Endothelial cell of umbilical vein (primary cell): Measurements from ENCODE around the gene KCNA2. TPM values are rescaled to one million over a fixed set of nuclear protein-coding genes. Genes with fewer than 3 reads are reported as not detected.

Source experiments
- BruUV-seq: library from RNA; stranded (reverse); fragments of 400-500 nt; replicated peaks from 2 replicates; lab custom pipeline; 2021; lab: Mats Ljungman, UMichigan
- CTCF ChIA-PET: fragments of 300-600, 350-600 bp; sonication (Branson Sonifier 250); formaldehyde crosslinking; loops from one replicate; lab custom pipeline; 2021; ENCODE audit warnings: antibody characterized with exemption, inconsistent platforms; lab: Charles Lee
- POLR2A ChIA-PET: fragments of 300-600, 350-600 bp; sonication (Branson Sonifier 250); formaldehyde crosslinking; loops from one replicate; lab custom pipeline; 2021; ENCODE audit warnings: antibody characterized with exemption, inconsistent platforms; lab: Charles Lee
- DNase-seq: peaks from one replicate; pipeline ENCODE4 v3.0.0-alpha.2; 2011; ENCODE audit warnings: low read depth, low spot score
- FAIRE-seq: peaks from 2 replicates; lab custom pipeline; 2011; peaks lifted over from hg19 to GRCh38; lab: Jason Lieb, UNC
- H2AFZ ChIP-seq: 2 replicates; pipeline ENCODE4 v1.6.0; 2012; ENCODE audit warnings: low read depth, low read length, control low read depth, inconsistent platforms
- H3K27ac ChIP-seq: 2 replicates; pipeline ENCODE4 v1.5.1; 2011; ENCODE audit warnings: low read depth, mild to moderate bottlenecking, control low read depth, low read length, moderate library complexity; ENCODE audit not compliant: insufficient read depth
- H3K27me3 ChIP-seq, 2 experiments: 2 replicates each; pipeline versions ENCODE4 v1.6.0 to v1.6.1; 2011; ENCODE audit warnings: low read length in 2 of 2, mixed read lengths in 1 of 2; ENCODE audit not compliant: control insufficient read depth in 2 of 2, insufficient read depth in 2 of 2
- H3K36me3 ChIP-seq, 2 experiments: 2 replicates in 1 of 2; 3 replicates in 1 of 2; pipeline ENCODE4 v1.5.1; 2011; ENCODE audit warnings: low read length in 2 of 2, mild to moderate bottlenecking in 1 of 2, moderate library complexity in 1 of 2; ENCODE audit not compliant: control insufficient read depth in 2 of 2, insufficient read depth in 2 of 2; ENCODE audit errors: extremely low read depth in 1 of 2
- H3K4me1 ChIP-seq: 3 replicates; pipeline ENCODE4 v1.5.1; 2011; ENCODE audit warnings: mild to moderate bottlenecking, low read length; ENCODE audit not compliant: control insufficient read depth, insufficient read depth; ENCODE audit errors: extremely low read depth
- H3K4me2 ChIP-seq: 2 replicates; pipeline ENCODE4 v1.6.1; 2011; ENCODE audit warnings: low read length, control low read depth, mixed read lengths; ENCODE audit not compliant: insufficient read depth
- H3K4me3 ChIP-seq, 3 experiments: fragments of 200-600 bp in 1 of 3; sonication (generic), shearing (Covaris generic) in 1 of 3; replicated peaks in 1 of 3; 2 replicates each; pipeline ENCODE4 v1.5.1; 2011 to 2016; ENCODE audit warnings: control low read depth in 3 of 3, low read length in 3 of 3, mild to moderate bottlenecking in 2 of 3, inconsistent platforms in 1 of 3, low read depth in 1 of 3, moderate library complexity in 1 of 3; ENCODE audit not compliant: insufficient read depth in 1 of 3
- H3K79me2 ChIP-seq: 2 replicates; pipeline ENCODE4 v1.6.0; 2012; ENCODE audit warnings: low read length, inconsistent platforms; ENCODE audit not compliant: control insufficient read depth, insufficient read depth
- H3K9ac ChIP-seq: replicated peaks from 2 replicates; pipeline ENCODE3; 2011; ENCODE audit warnings: low read length, control low read depth; ENCODE audit not compliant: insufficient read depth; ENCODE audit errors: extremely low read depth
- H3K9me1 ChIP-seq: replicated peaks from 3 replicates; pipeline ENCODE4 v1.6.0; 2011; ENCODE audit warnings: mild to moderate bottlenecking, low read length; ENCODE audit not compliant: control insufficient read depth, insufficient read depth; ENCODE audit errors: extremely low read depth
- H3K9me3 ChIP-seq: replicated peaks from 2 replicates; pipeline ENCODE4 v1.5.1; 2012; ENCODE audit warnings: low read length, inconsistent platforms; ENCODE audit not compliant: control insufficient read depth, insufficient read depth
- H4K20me1 ChIP-seq: replicated peaks from 2 replicates; pipeline ENCODE3; 2011; ENCODE audit warnings: mild to moderate bottlenecking, low read length; ENCODE audit not compliant: control insufficient read depth, insufficient read depth; ENCODE audit errors: extremely low read depth
- EZH2 ChIP-seq: IDR thresholded peaks from 2 replicates; pipeline ENCODE4 v1.6.1; 2012; ENCODE audit warnings: borderline replicate concordance, low read depth, mild to moderate bottlenecking, moderate library complexity, low read length, inconsistent platforms; ENCODE audit not compliant: severe bottlenecking
- FOS ChIP-seq: IDR thresholded peaks from 2 replicates; pipeline ENCODE4 v1.6.1; 2011; ENCODE audit warnings: mild to moderate bottlenecking, low read length, moderate library complexity, borderline replicate concordance; ENCODE audit not compliant: insufficient read depth
- GATA2 ChIP-seq: IDR thresholded peaks from 2 replicates; pipeline ENCODE4 v1.7.0; 2011; ENCODE audit warnings: low read depth, mild to moderate bottlenecking, moderate library complexity, mixed read lengths, low read length; ENCODE audit not compliant: insufficient read length, insufficient read depth
- JUN ChIP-seq: IDR thresholded peaks from 2 replicates; pipeline ENCODE4 v1.6.1; 2011; ENCODE audit warnings: borderline replicate concordance, low read depth; ENCODE audit not compliant: insufficient read length, insufficient read depth
- MYC ChIP-seq: IDR thresholded peaks from one replicate; pipeline ENCODE4 v1.6.1; 2011; ENCODE audit warnings: mild to moderate bottlenecking, low read depth, low read length
- POLR2A ChIP-seq: IDR thresholded peaks from 2 replicates; pipeline ENCODE4 v1.6.1; 2012; ENCODE audit warnings: low read depth, mild to moderate bottlenecking, control low read depth, low read length
- POLR2AphosphoS5 ChIP-seq: IDR thresholded peaks from 2 replicates; pipeline ENCODE4 v1.6.1; 2012; ENCODE audit warnings: low read depth, mild to moderate bottlenecking, control low read depth, low read length, moderate library complexity; ENCODE audit not compliant: insufficient read depth
- dilution Hi-C: fragments of 300-500 bp; cut with MboI; formaldehyde crosslinking; loops from one replicate; pipeline ENCODE4 v1.15.0; 2019; ENCODE audit warnings: low sequenced_read_pairs; ENCODE audit not compliant: extremely low pct_ligation_motif_present
- intact Hi-C: fragments of 100-400 bp; cut with micrococcal nuclease; formaldehyde crosslinking; loops from one replicate; pipeline ENCODE4 v1.10.0; 2022
- polyA plus RNA-seq, 4 experiments: library from polyadenylated mRNA; depleted of rRNA in 3 of 4; stranded (reverse) in 3 of 4; unstranded in 1 of 4; fragments of >200 nt; gene quantifications; 2 replicates each; pipeline versions ENCODE4 v1.2.1 to v1.2.3, GENCODE V29; 2011 to 2012; ENCODE audit warnings: missing spikeins in 1 of 4
- total RNA-seq: library from RNA; stranded (reverse); gene quantifications from 2 replicates; pipeline ENCODE4 v1.2.3, GENCODE V29; 2021
- TF ChIP-seq, protein P1 (sequence below), 2 donors: IDR thresholded peaks; 1 replicate in 1 of 2; 2 replicates in 1 of 2; pipeline ENCODE4 v1.5.1; 2011; ENCODE audit warnings: low read length in 2 of 2, mild to moderate bottlenecking in 2 of 2, moderate library complexity in 2 of 2, control low read depth in 1 of 2, inconsistent platforms in 1 of 2, low read depth in 1 of 2; ENCODE audit not compliant: insufficient read depth in 1 of 2; ENCODE audit errors: extremely low read depth in 1 of 2
- TF ChIP-seq, protein P2 (sequence below): IDR thresholded peaks from 2 replicates; pipeline ENCODE4 v1.6.1; 2011; ENCODE audit not compliant: insufficient read depth, insufficient read length

KCNA2 gene
- total and polyA plus RNA-seq, 2 donors (not counting 3 experiments of a cell fraction or from before 2014, with no cell fraction given): not detected

- no peaks in the 10 kb centered on the region for H4K20me1 ChIP-seq
- H3K36me3 ChIP-seq: no peaks in the 10 kb centered on the region
- H3K4me3 ChIP-seq: no peak overlapping the region
- H2AFZ ChIP-seq: no peak overlapping the region
- H3K4me1 ChIP-seq: no peaks in the 10 kb centered on the region
- intact Hi-C loops (no loop called here), dilution Hi-C loops (no loop called here)
- POLR2A ChIA-PET: no interaction called here
- peaks cover 0 to 2% of the 10 kb centered on the region in 2 experiments for H3K27me3 ChIP-seq
- H3K79me2 ChIP-seq: no peaks in the 10 kb centered on the region
- FAIRE-seq (no peak), DNase-seq (no peak)
- H3K9me3 ChIP-seq: no peaks in the 10 kb centered on the region
- no peak overlapping the region for H3K9ac ChIP-seq
- no peak overlapping the region for H3K27ac ChIP-seq
- TF ChIP-seq, protein P1, sequence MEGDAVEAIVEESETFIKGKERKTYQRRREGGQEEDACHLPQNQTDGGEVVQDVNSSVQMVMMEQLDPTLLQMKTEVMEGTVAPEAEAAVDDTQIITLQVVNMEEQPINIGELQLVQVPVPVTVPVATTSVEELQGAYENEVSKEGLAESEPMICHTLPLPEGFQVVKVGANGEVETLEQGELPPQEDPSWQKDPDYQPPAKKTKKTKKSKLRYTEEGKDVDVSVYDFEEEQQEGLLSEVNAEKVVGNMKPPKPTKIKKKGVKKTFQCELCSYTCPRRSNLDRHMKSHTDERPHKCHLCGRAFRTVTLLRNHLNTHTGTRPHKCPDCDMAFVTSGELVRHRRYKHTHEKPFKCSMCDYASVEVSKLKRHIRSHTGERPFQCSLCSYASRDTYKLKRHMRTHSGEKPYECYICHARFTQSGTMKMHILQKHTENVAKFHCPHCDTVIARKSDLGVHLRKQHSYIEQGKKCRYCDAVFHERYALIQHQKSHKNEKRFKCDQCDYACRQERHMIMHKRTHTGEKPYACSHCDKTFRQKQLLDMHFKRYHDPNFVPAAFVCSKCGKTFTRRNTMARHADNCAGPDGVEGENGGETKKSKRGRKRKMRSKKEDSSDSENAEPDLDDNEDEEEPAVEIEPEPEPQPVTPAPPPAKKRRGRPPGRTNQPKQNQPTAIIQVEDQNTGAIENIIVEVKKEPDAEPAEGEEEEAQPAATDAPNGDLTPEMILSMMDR (IDR thresholded peaks at IDR 0.05; ENCODE audit: extremely low read depth in 1 of 2, insufficient read depth in 1 of 2, low read depth in 1 of 2, low read length in 2 of 2): no peak
- TF ChIP-seq JUN (no peak), GATA2 (no peak), POLR2AphosphoS5 (no peak), POLR2A (no peak), FOS (no peak), MYC (no peak), EZH2 (no peak)
- TF ChIP-seq, protein P2, sequence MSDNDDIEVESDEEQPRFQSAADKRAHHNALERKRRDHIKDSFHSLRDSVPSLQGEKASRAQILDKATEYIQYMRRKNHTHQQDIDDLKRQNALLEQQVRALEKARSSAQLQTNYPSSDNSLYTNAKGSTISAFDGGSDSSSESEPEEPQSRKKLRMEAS: no peak
- no TSS peak for BruUV-seq
- CTCF ChIA-PET: no interaction called here
- no peak overlapping the region for H3K4me2 ChIP-seq
- H3K9me1 ChIP-seq: no peaks in the 10 kb centered on the region
Measured at GRCh38 chr1:110582378-110582777, 23.8 kb downstream of the KCNA2 start.
